HCT116 (cell line): Measurements from ENCODE around the gene GATAD2B.

Experiments used
- POLR2A ChIP-seq: IDR thresholded peaks from 2 replicates; pipeline ENCODE4 v1.7.0; 2011; ENCODE audit warnings: borderline replicate concordance; ENCODE audit not compliant: insufficient read depth, insufficient read length; ENCODE audit errors: extremely low read depth
- ZNF274 ChIP-seq: fragments of 200-500 bp; sonication (Bioruptor generic); IDR thresholded peaks from 2 replicates; pipeline ENCODE4 v1.6.1; 2014; ENCODE audit warnings: mild to moderate bottlenecking, low read depth, low read length, inconsistent platforms
- TF ChIP-seq, protein P1 (sequence below): IDR thresholded peaks from 2 replicates; pipeline ENCODE4 v1.6.1; 2012
- TF ChIP-seq, protein P2 (sequence below), 3 experiments: fragments of 200-600 bp in 1 of 3; sonication (generic) in 1 of 3; IDR thresholded peaks in 2 of 3; conservative IDR thresholded peaks in 1 of 3; 2 replicates each; pipeline ENCODE4 v1.5.1; 2012 to 2017; ENCODE audit warnings: low read depth in 2 of 3, low read length in 2 of 3, antibody characterized with exemption in 1 of 3, borderline replicate concordance in 1 of 3, control low read depth in 1 of 3, mild to moderate bottlenecking in 1 of 3, mixed read lengths in 1 of 3, mixed run types in 1 of 3, moderate library complexity in 1 of 3; ENCODE audit not compliant: insufficient read depth in 1 of 3
- TF ChIP-seq, protein P3 (sequence below): IDR thresholded peaks from 2 replicates; pipeline ENCODE4 v1.6.1; 2011; ENCODE audit warnings: mild to moderate bottlenecking, low read length, moderate library complexity; ENCODE audit not compliant: insufficient replicate concordance; ENCODE audit errors: extremely low read depth
- TF ChIP-seq, protein P4 (sequence below): IDR thresholded peaks from 2 replicates; pipeline ENCODE4 v1.6.1; 2012

DNA sequence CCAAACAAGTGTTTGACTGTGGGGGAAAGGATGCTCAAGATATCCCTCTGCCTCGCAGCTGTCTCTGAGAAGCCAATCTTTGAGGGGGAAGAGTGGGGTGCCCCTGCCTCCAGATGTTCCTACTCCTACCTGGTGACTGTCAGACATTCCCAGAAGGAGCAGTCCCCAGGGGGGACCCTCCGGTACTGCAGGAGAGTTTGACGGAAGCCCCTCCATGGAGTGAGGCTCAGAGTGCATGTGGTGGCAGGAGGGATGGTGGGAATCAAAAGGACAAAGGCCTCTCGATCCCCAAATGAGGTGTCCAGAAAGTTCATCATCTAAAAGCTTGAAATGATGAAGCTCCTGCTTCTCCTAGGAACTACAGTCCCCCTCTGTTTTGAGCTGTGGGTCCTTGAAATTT is 142.2 kb downstream of the GATAD2B start:
- TF ChIP-seq POLR2A = no peak
- TF ChIP-seq, protein P1, sequence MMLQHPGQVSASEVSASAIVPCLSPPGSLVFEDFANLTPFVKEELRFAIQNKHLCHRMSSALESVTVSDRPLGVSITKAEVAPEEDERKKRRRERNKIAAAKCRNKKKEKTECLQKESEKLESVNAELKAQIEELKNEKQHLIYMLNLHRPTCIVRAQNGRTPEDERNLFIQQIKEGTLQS = no peak
- TF ChIP-seq, protein P2, sequence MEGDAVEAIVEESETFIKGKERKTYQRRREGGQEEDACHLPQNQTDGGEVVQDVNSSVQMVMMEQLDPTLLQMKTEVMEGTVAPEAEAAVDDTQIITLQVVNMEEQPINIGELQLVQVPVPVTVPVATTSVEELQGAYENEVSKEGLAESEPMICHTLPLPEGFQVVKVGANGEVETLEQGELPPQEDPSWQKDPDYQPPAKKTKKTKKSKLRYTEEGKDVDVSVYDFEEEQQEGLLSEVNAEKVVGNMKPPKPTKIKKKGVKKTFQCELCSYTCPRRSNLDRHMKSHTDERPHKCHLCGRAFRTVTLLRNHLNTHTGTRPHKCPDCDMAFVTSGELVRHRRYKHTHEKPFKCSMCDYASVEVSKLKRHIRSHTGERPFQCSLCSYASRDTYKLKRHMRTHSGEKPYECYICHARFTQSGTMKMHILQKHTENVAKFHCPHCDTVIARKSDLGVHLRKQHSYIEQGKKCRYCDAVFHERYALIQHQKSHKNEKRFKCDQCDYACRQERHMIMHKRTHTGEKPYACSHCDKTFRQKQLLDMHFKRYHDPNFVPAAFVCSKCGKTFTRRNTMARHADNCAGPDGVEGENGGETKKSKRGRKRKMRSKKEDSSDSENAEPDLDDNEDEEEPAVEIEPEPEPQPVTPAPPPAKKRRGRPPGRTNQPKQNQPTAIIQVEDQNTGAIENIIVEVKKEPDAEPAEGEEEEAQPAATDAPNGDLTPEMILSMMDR (IDR thresholded peaks at IDR 0.05 in 2 of 3, conservative IDR thresholded peaks at IDR 0.05 in 1 of 3; ENCODE audit: borderline replicate concordance in 1 of 3, insufficient read depth in 1 of 3, low read depth in 2 of 3, low read length in 2 of 3) = no peak
- TF ChIP-seq, protein P3, sequence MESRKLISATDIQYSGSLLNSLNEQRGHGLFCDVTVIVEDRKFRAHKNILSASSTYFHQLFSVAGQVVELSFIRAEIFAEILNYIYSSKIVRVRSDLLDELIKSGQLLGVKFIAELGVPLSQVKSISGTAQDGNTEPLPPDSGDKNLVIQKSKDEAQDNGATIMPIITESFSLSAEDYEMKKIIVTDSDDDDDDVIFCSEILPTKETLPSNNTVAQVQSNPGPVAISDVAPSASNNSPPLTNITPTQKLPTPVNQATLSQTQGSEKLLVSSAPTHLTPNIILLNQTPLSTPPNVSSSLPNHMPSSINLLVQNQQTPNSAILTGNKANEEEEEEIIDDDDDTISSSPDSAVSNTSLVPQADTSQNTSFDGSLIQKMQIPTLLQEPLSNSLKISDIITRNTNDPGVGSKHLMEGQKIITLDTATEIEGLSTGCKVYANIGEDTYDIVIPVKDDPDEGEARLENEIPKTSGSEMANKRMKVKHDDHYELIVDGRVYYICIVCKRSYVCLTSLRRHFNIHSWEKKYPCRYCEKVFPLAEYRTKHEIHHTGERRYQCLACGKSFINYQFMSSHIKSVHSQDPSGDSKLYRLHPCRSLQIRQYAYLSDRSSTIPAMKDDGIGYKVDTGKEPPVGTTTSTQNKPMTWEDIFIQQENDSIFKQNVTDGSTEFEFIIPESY = no peak
- no peak for TF ChIP-seq ZNF274
- TF ChIP-seq, protein P4, sequence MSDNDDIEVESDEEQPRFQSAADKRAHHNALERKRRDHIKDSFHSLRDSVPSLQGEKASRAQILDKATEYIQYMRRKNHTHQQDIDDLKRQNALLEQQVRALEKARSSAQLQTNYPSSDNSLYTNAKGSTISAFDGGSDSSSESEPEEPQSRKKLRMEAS = no peak
